WTC11 (cell line): ENCODE data around the gene GZMM. TPM values are rescaled to one million over a fixed set of nuclear protein-coding genes. Genes with fewer than 3 reads are reported as not detected.

Source experiments
- ARID4B ChIP-seq: sonication (generic); formaldehyde crosslinking; IDR thresholded peaks from 2 replicates; pipeline ENCODE4 v1.8.0; 2023; ENCODE audit warnings: missing genetic modification reagents, mild to moderate bottlenecking, borderline replicate concordance
- ATF6 ChIP-seq: sonication (generic); formaldehyde crosslinking; IDR thresholded peaks from 2 replicates; pipeline ENCODE4 v1.8.1; 2023; ENCODE audit warnings: mild to moderate bottlenecking, missing genetic modification reagents
- CBFB ChIP-seq: sonication (generic); formaldehyde crosslinking; IDR thresholded peaks from 2 replicates; pipeline ENCODE4 v1.8.1; 2022; ENCODE audit warnings: mild to moderate bottlenecking, low read depth, missing genetic modification reagents
- E2F1 ChIP-seq: sonication (generic); formaldehyde crosslinking; IDR thresholded peaks from 2 replicates; pipeline ENCODE4 v1.8.0; 2022; ENCODE audit warnings: mild to moderate bottlenecking, missing genetic modification reagents
- FOXP1 ChIP-seq: sonication (generic); formaldehyde crosslinking; IDR thresholded peaks from 2 replicates; pipeline ENCODE4 v1.8.0; 2022; ENCODE audit warnings: missing genetic modification reagents, mild to moderate bottlenecking, moderate library complexity, borderline replicate concordance
- GRHL2 ChIP-seq: fragments of 250-450 bp; sonication (Bioruptor Pico); IDR thresholded peaks from 2 replicates; pipeline ENCODE4 v1.8.0; 2022; ENCODE audit warnings: mild to moderate bottlenecking, moderate library complexity; ENCODE audit not compliant: insufficient replicate concordance, severe bottlenecking
- GTF2I ChIP-seq: fragments of 250-450 bp; sonication (Bioruptor Pico); conservative IDR thresholded peaks from 2 replicates; pipeline ENCODE4 v1.4.0; 2021; ENCODE audit warnings: mild to moderate bottlenecking
- MAX ChIP-seq: sonication (generic); formaldehyde crosslinking; IDR thresholded peaks from 2 replicates; pipeline ENCODE4 v1.8.0; 2022; ENCODE audit warnings: mild to moderate bottlenecking, missing genetic modification reagents
- NR2C2 ChIP-seq: sonication (generic); formaldehyde crosslinking; IDR thresholded peaks from 2 replicates; pipeline ENCODE4 v1.8.0; 2022; ENCODE audit warnings: mild to moderate bottlenecking, missing genetic modification reagents
- NR3C1 ChIP-seq: sonication (generic); formaldehyde crosslinking; conservative IDR thresholded peaks from 2 replicates; pipeline ENCODE4 v1.8.1; 2023; ENCODE audit warnings: low read depth, mild to moderate bottlenecking, missing genetic modification reagents
- OVOL2 ChIP-seq: fragments of 250-450 bp; sonication (Bioruptor Pico); IDR thresholded peaks from 2 replicates; pipeline ENCODE4 v1.9.0; 2021; ENCODE audit warnings: mild to moderate bottlenecking, borderline replicate concordance
- RELA ChIP-seq: sonication (generic); formaldehyde crosslinking; IDR thresholded peaks from 2 replicates; pipeline ENCODE4 v1.8.1; 2022; ENCODE audit warnings: missing genetic modification reagents, mild to moderate bottlenecking, borderline replicate concordance
- RORB ChIP-seq: fragments of 250-450 bp; sonication (Bioruptor Pico); IDR thresholded peaks from 2 replicates; pipeline ENCODE4 v1.9.0; 2021; ENCODE audit warnings: mild to moderate bottlenecking
- ZNF532 ChIP-seq: fragments of 250-450 bp; sonication (Bioruptor Pico); IDR thresholded peaks from 2 replicates; pipeline ENCODE4 v1.9.0; 2021; ENCODE audit warnings: mild to moderate bottlenecking, borderline replicate concordance
- total RNA-seq: library from RNA; stranded (reverse); gene quantifications from 3 replicates; pipeline ENCODE4 v1.2.3, GENCODE V29; 2021

GZMM gene
- total RNA-seq, 1 experiment from 2014 or later = 0.68 TPM

- peak; percentile 83 for TF ChIP-seq FOXP1 (CRISPR knock-in tag)
- TF ChIP-seq RORB (CRISPR knock-in tag) = no peak
- no peak for TF ChIP-seq NR3C1
- TF ChIP-seq RELA = 0 out of 2 replicates have a peak, but pooled peaks have one; percentile 20
- no peak for TF ChIP-seq ZNF532 (CRISPR knock-in tag)
- no peak for TF ChIP-seq E2F1 (CRISPR knock-in tag)
- no peak for TF ChIP-seq GRHL2 (CRISPR knock-in tag)
- no peak for TF ChIP-seq OVOL2 (CRISPR knock-in tag)
- TF ChIP-seq NR2C2 (CRISPR knock-in tag) = no peak
- TF ChIP-seq ATF6 (CRISPR knock-in tag) = no peak
- TF ChIP-seq CBFB (CRISPR knock-in tag) = no peak
- peak; percentile 68; the same call in 1 of the 2 replicates for TF ChIP-seq MAX (CRISPR knock-in tag)
- TF ChIP-seq ARID4B (CRISPR knock-in tag) = no peak
- TF ChIP-seq GTF2I (CRISPR knock-in tag) = no peak
Observed at GRCh38 chr19:531009-531752, 12.7 kb upstream of the GZMM start (continued).
